T1000 (cell line): ENCODE measurements around the gene UBE2E3.
"Not testable (repeated sequence)": the region's sequence is repeated elsewhere in the genome, so short reads cannot be mapped to it uniquely, and the experiment has no call there.

Experiments
- DNase-seq: peaks from one replicate; lab custom pipeline; 2025; ENCODE audit warnings: mixed read lengths; lab: John Stamatoyannopoulos, UW

The UBE2E3 gene

GRCh38 chr2:181036445-181036844 is 56.0 kb downstream of the UBE2E3 start:
- DNase-seq: no peak

- peak; percentile 16 for DNase-seq
These were observed 56.6 kb downstream of the UBE2E3 start for GRCh38 chr2:181036848-181037603.

GRCh38 chr2:181037922-181038321 is 57.5 kb downstream of the UBE2E3 start:
- no peak for DNase-seq

DNA sequence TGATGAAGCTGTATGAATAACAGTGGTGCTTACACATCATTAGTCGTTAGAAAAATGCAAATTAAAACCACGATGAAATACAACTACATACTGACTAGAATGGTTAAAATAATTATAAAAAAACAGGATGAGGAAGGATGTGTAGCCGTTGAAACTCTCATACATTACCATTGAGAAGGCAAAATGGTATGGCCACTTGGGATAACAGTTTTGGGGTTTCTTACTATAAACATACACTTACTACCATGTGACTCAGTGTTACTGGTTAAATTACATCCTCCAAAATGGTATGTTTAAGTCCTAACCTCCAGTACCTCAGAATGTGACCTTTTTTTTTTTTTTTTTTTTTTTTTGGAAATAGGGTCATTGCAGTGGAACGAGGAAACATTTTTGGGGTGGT is 58.4 kb downstream of the UBE2E3 start:
- DNase-seq: no peak

DNA sequence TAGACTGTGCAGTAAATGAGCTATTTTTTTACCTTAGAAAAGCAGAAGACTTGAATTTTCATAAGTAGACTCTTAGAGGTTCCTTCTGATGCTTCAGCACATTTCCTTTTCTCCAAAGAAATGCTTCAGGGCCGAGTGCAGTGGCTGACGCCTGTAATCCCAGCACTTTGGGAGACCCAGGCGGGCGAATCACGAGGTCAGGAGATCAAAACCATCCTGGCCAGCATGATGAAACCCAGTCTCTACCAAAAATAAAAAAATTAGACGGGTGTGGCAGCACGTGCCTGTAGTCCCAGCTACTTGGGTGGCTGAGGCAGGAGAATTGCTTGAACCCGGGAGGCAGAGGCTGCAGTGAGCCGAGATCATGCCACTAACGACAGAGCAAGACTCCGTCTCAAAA is 60.4 kb downstream of the UBE2E3 start:
- not testable (repeated sequence) for DNase-seq

DNA sequence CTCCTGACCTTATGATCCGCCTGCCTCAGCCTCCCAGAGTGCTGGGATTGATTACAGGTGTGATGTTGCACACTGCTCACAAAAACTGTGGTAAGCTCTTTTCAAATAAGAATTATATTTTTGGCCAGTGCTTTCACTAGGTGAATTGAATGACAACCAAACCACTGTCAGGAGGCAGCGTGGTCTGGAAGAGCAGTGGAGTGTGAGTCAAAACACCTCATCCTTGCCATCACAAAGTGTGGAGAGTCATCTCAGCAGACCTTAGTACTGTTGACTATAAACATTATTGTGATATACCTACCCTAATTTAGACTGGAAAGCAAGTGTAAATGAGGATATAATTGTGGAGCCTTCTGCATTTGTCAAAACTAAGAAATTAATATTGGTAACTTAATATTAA is 61.3 kb downstream of the UBE2E3 start:
- no peak for DNase-seq

- no peak for DNase-seq
These were observed 62.3 kb downstream of the UBE2E3 start for GRCh38 chr2:181042706-181043105.

DNA sequence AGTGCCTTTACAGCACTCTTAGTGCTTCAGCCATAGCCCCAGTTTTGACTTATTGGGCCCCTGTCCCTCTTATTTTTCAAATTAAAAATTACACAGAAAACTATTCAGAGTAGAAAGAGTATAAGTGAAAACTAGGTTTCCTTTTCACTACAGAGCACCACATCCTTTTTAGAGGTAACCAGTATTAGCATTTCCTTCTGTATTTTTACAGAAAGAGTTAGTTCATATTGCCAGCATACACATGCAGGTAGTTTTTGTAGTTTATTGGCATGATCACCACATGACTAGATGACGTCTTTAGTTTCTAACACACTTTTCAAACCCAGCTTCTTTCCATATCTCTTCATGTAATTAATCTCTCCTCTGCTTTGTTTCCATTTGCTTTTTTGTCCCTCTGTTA is 66.4 kb downstream of the UBE2E3 start:
- DNase-seq: no peak

DNA sequence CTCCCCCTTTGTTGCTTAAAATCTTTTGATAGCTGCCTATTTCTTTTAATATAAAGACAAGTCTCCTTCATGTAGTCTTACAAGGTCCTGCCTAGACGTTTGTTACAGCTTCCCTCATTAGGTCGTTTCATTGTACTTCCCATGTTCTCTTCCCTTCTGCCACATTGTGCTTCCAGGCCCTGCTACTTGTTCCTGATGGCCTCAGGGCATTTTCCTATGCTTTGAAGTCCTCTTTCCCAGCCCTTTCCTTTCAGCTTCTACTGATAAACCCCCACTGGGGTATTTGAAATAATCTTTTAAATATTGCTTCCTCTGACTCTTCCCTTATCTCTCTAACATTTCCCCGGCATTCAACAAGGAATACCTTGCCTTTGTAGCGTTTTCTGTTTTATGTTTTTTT is 67.4 kb downstream of the UBE2E3 start:
- no peak for DNase-seq

GRCh38 chr2:181051861-181052522 is 71.6 kb downstream of the UBE2E3 start:
- no peak for DNase-seq

GRCh38 chr2:181052523-181052891 is 72.1 kb downstream of the UBE2E3 start:
- DNase-seq: no peak

GRCh38 chr2:181054256-181054655 is 73.9 kb downstream of the UBE2E3 start:
- no peak for DNase-seq

- no peak for DNase-seq
These were observed 74.4 kb downstream of the UBE2E3 start for GRCh38 chr2:181054843-181055242.

DNA sequence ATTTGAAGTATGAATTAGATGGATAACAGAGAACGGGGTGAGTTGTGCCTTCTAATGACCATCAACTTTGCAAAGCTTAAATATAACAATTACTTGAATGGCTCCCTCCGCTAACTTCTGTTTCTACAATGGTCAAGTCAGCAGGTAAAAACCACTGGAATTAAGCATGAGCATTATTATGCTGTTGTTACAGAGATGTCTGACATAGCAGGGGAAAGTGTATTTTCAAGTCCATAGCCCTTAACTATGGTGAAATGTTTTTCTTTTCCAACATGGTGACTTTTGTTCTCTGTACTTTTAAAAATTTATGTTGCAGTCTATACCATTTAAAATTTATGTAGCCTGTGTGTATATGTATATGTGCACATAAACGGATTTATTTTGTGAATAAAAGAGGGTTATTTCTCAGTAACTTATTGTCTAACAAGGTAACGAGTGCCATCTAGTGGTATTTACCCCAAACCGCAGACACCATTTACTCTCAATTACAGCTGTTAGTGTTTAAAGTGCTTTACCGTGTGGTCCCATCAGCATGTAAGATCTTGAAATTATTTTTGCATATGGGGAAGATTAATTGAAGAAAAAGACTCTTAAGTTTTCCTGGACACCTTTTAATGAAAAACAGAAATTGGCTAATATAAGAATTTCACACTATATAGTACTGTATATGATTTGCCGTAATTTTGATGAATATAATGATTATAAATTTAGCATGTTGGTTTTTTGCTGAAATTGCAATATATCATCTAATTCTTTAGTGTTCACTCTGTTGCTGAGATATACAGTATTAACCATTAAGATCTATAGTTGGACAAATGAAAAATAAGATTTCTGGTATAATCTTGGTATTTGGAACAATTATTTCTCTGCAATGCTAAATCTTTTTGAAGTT is 78.2 kb downstream of the UBE2E3 start:
- no peak for DNase-seq

DNA sequence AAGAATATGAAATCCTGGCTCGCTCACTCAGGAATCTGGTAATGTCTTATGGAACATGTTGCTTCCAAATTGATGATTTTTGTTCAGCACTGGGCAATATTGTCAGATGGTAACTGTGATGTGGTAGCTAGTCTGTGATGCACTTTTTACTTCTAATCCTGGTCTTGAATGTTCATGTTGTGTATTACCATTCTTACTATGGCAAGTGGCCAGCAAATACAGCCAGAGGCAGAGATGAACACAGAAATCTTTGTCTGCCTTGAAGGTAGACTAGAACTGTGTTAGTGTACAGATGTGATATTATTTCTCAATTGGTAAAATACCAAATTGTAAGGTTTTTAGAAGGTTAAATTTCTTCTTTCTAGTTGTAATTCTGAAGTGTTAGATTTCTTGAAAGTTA is 83.3 kb downstream of the UBE2E3 start:
- DNase-seq: no peak

- DNase-seq: no peak
These were observed 85.1 kb downstream of the UBE2E3 start for GRCh38 chr2:181065458-181065857.

- no peak for DNase-seq
These were observed 85.9 kb downstream of the UBE2E3 start for GRCh38 chr2:181066333-181066732.

DNA sequence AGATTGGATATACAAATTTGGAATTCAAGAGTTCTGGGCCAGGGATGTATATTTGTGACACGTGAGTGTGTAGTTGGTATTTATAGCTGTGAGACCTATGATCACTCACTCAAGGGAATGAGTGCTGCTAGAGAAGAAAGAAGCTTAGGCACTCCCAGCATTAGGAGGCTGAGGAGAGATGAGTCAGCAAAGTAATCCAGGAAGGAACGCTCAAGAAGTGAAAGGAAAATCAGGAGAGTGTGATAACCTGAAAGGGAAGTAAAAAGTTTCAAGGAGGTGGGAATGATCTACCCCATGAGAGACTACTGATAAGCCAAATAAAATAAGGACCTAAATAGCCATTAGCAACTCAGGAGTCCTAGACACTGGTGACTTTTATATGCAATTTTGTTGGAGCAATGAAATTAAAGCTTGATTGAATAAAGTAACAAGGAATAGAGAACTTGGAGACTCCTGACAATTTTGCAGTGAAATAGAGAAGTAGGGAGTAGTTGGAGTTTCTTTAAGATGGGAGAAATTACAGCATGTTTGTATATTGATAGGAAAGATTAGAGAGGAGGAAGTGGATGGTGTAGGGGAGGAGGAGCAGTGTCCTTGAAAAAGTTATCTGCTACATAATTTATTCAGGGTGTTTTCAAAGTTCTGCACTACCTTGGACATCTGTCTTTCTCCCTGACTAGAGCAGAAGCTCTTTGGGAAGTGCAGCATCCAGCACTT is 89.9 kb downstream of the UBE2E3 start:
- DNase-seq: no peak

DNA sequence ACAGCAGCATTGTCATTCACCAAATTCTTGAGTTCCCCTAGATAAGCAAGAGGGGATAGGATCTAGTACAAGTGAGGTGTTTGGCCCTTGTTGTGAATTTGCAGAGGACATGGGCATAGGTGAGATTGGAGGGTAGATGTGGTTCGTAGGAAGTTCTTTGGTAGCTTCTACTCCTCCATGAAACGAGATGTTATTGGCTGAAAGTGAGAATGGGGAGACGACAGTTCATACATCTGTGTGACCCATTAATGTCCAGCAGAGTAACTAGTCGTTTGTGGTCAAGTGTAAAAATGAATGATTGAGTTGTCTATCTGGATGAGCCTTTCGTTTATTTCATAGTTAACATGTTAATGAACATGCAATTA is 90.4 kb downstream of the UBE2E3 start:
- DNase-seq: no peak

- no peak for DNase-seq
These were observed 92.3 kb downstream of the UBE2E3 start for GRCh38 chr2:181072486-181073235.

- no peak for DNase-seq
These were observed 93.5 kb downstream of the UBE2E3 start for GRCh38 chr2:181073896-181074295.
